Coronary artery (tissue), 2 donors: ENCODE results near the gene SNTA1.
"Not testable (repeated sequence)": the region's sequence is repeated elsewhere in the genome, so short reads cannot be mapped to it uniquely, and the experiment has no call there.

Experiments used
- DNase-seq: peaks from one replicate; pipeline ENCODE4 v3.0.0-alpha.2; 2017; ENCODE audit warnings: low spot score
- H3K27ac ChIP-seq, 2 donors: fragments of 200-600 bp; sonication (generic); one replicate each; pipeline ENCODE4 v1.5.1; 2016 to 2019
- H3K4me3 ChIP-seq: fragments of 200-600 bp; sonication (generic); 2 replicates; pipeline ENCODE4 v1.5.1; 2016; ENCODE audit warnings: mild to moderate bottlenecking, moderate library complexity
- TF ChIP-seq, protein P1 (sequence below): fragments of 200-600 bp; sonication (generic); IDR thresholded peaks from one replicate; pipeline ENCODE4 v1.5.1; 2019; ENCODE audit warnings: antibody characterized with exemption

Gene SNTA1

GRCh38 chr20:33437141-33437911, 6.2 kb downstream of the SNTA1 start:
- no peak overlapping the region for H3K4me3 ChIP-seq
- peak; percentile 90 for DNase-seq

DNA sequence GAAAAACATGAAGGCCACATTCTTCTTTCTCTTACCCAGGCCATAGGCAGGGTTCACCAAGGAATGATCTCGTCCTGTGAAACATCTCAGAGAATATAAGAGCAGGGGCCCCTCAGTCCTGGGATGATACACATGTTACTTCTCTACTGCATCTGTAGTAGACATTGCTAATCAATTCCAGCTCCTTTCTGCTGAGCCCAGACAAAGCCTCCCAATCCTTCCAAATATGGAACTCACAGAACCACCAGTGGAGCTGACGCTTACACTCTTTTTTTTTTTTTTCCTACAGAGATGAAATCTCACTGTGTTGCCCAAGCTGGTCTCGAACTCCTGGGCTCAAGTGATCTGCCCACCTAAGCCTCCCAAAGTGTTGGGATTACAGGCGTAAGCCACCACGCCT, 9.1 kb downstream of the SNTA1 start:
- no peak for DNase-seq
- no peak overlapping the region for H3K4me3 ChIP-seq
- H3K27ac ChIP-seq = peak overlapping the region; percentile 91 to 94
- TF ChIP-seq, protein P1, sequence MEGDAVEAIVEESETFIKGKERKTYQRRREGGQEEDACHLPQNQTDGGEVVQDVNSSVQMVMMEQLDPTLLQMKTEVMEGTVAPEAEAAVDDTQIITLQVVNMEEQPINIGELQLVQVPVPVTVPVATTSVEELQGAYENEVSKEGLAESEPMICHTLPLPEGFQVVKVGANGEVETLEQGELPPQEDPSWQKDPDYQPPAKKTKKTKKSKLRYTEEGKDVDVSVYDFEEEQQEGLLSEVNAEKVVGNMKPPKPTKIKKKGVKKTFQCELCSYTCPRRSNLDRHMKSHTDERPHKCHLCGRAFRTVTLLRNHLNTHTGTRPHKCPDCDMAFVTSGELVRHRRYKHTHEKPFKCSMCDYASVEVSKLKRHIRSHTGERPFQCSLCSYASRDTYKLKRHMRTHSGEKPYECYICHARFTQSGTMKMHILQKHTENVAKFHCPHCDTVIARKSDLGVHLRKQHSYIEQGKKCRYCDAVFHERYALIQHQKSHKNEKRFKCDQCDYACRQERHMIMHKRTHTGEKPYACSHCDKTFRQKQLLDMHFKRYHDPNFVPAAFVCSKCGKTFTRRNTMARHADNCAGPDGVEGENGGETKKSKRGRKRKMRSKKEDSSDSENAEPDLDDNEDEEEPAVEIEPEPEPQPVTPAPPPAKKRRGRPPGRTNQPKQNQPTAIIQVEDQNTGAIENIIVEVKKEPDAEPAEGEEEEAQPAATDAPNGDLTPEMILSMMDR = no peak

More at GRCh38 chr20:33437141-33437911, 6.2 kb downstream of the SNTA1 start:
- peak overlapping the region; percentile 83 to 84 for H3K27ac ChIP-seq
- TF ChIP-seq, protein P1 = no peak

- Histone ChIP-seq H3K27ac (peak overlapping the region; percentile 91 to 94), H3K4me3 (no peak overlapping the region)
- peak; percentile 89 for DNase-seq
- TF ChIP-seq, protein P1 = no peak
Measured at GRCh38 chr20:33433465-33434234, 9.9 kb downstream of the SNTA1 start.

DNA sequence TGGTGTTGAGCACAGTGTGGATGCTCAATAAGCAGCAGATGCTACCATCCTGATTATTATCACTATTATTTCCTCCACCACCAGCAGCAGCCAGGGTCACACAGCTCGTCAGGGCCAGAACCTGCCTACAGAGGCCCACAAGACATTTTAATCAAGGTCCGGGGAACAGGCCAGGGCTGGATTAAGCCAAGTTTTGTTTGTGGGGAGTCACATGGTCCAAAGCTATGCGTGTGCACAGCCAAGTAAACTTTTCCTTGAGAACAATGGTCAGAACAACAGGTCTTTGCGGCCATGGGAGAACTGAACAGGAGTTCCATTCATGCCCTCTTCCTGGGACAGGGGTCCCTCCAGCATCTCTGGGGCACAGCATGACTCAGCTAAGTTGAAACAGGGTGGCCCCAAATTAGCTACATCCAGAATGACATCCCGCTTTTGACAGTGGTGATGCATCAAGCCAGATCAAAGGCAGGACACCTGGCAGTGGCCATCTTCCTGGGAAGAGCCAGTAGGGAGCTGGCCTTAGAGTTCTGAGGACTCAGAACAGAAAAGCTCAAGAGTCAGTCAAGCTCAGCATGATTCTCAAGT, 11.7 kb downstream of the SNTA1 start:
- no peak overlapping the region for H3K4me3 ChIP-seq
- peak overlapping the region; percentile 54 to 83 for H3K27ac ChIP-seq
- TF ChIP-seq, protein P1 = no peak
- DNase-seq = no peak

- H3K27ac ChIP-seq = peak overlapping the region; percentile 92 to 96
- DNase-seq, H3K4me3 ChIP-seq: not testable (repeated sequence)
Measured at GRCh38 chr20:33423875-33424274, 19.7 kb downstream of the SNTA1 start.

DNA sequence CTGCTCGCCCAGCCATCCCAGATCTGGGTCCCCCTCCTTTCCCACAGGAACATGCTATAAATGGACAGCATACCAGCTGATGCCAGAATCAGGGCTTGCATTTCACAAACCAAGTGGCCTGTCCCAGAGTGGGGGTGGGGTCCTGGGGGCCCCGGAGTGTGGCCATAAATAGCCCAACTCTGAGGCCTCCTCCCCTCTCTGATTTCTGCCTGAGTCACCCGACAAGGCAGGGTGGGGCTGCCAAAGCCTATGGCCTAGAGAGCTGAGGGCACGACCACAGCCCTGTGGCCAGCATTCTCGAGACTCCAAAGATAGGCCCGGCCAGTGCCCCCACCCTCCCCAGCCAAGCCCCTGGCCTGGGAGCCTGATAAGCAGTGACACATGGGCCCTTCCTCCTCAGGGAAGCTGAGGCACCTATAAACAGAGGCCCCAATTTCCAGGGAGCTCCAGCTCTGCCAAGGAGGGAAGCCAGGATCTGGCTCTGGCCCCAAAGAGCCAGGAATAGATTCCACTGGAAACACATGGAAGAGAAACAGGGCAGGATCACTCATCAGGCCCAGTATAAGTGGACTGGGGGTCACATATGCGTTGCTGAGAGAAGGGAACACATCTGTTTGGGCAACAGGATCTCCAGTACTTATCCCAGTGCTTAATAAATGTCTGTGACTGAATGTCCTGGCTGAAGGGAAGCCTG, 20.3 kb downstream of the SNTA1 start:
- H3K27ac ChIP-seq = peak overlapping the region; percentile 92 to 96
- TF ChIP-seq, protein P1 = no peak
- peak; percentile 97 for DNase-seq
- H3K4me3 ChIP-seq = no peak overlapping the region
